Neural cell (in vitro differentiated cells): ENCODE results near the gene ORC1. TPM values are rescaled to one million over a fixed set of nuclear protein-coding genes. Genes with fewer than 3 reads are reported as not detected.

Experiments used
- H2AFZ ChIP-seq: fragments of 200-600, 300-800 bp; sonication (generic), shearing (Covaris generic); 2 replicates; pipeline ENCODE4 v1.6.0; 2014; ENCODE audit warnings: low read depth, mild to moderate bottlenecking, antibody characterized with exemption, low read length, moderate library complexity
- H3F3A ChIP-seq: fragments of 200-600 bp; shearing (Covaris generic); 2 replicates; pipeline ENCODE4 v1.6.1; 2016; ENCODE audit warnings: mild to moderate bottlenecking, moderate library complexity, mixed read lengths, antibody characterized with exemption, low read length; ENCODE audit not compliant: insufficient read depth, poor library complexity, severe bottlenecking
- H3K27ac ChIP-seq: fragments of 200-600, 300-800 bp; sonication (generic), shearing (Covaris generic); 2 replicates; pipeline ENCODE4 v1.5.1; 2014; ENCODE audit warnings: mild to moderate bottlenecking, low read length, moderate library complexity
- H3K27me3 ChIP-seq: fragments of 300-800, 200-600 bp; sonication (generic), shearing (Covaris generic); 2 replicates; pipeline ENCODE4 v1.6.0; 2014; ENCODE audit warnings: mild to moderate bottlenecking, low read depth, low read length, moderate library complexity; ENCODE audit not compliant: insufficient read depth
- H3K36me3 ChIP-seq: fragments of 300-800, 200-600 bp; sonication (generic), shearing (Covaris generic); 2 replicates; pipeline ENCODE4 v1.5.1; 2014; ENCODE audit warnings: mild to moderate bottlenecking, antibody characterized with exemption, low read length, moderate library complexity; ENCODE audit not compliant: insufficient read depth
- H3K4me2 ChIP-seq: fragments of 300-800, 200-600 bp; sonication (generic), shearing (Covaris generic); 2 replicates; pipeline ENCODE4 v1.6.0; 2014; ENCODE audit warnings: mild to moderate bottlenecking, low read length
- H3K4me3 ChIP-seq: fragments of 300-800, 200-600 bp; sonication (generic), shearing (Covaris generic); 2 replicates; pipeline ENCODE4 v1.5.1; 2014; ENCODE audit warnings: mild to moderate bottlenecking, low read length, moderate library complexity
- H3K79me2 ChIP-seq: fragments of 200-600 bp; shearing (Covaris generic); replicated peaks from 2 replicates; pipeline ENCODE4 v1.6.0; 2014; ENCODE audit warnings: mild to moderate bottlenecking, low read length, moderate library complexity; ENCODE audit not compliant: insufficient read depth
- H3K9ac ChIP-seq: fragments of 300-800, 200-600 bp; sonication (generic), shearing (Covaris generic); 2 replicates; pipeline ENCODE4 v1.6.1; 2016; ENCODE audit warnings: mild to moderate bottlenecking, low read length, mixed read lengths
- H3K9me2 ChIP-seq: fragments of 200-600 bp; shearing (Covaris generic); 2 replicates; pipeline ENCODE4 v1.6.1; 2016; ENCODE audit warnings: mild to moderate bottlenecking, low read length, mixed read lengths; ENCODE audit not compliant: insufficient read depth
- H3K9me3 ChIP-seq: fragments of 200-600, 300-800 bp; sonication (generic), shearing (Covaris generic); 2 replicates; pipeline ENCODE4 v1.6.1; 2016; ENCODE audit warnings: mild to moderate bottlenecking, mixed run types, low read length, moderate library complexity, mixed read lengths
- H4K20me1 ChIP-seq: fragments of 200-600 bp; shearing (Covaris generic); 2 replicates; pipeline ENCODE4 v1.6.1; 2016; ENCODE audit warnings: mild to moderate bottlenecking, mixed run types; ENCODE audit not compliant: insufficient read depth
- EP300 ChIP-seq: fragments of 450-650 bp; conservative IDR thresholded peaks from 2 replicates; pipeline ENCODE4 v1.6.1; 2014; ENCODE audit warnings: antibody characterized with exemption, mild to moderate bottlenecking, moderate library complexity; ENCODE audit not compliant: poor library complexity, severe bottlenecking
- EZH2 ChIP-seq: fragments of 200-600, 300-800 bp; shearing (Covaris generic), sonication (generic); IDR thresholded peaks from 2 replicates; pipeline ENCODE4 v1.6.1; 2014; ENCODE audit warnings: antibody characterized with exemption, low read length, borderline replicate concordance, mild to moderate bottlenecking; ENCODE audit not compliant: insufficient read depth, poor library complexity, severe bottlenecking
- POLR2AphosphoS5 ChIP-seq: IDR thresholded peaks from 2 replicates; pipeline ENCODE4 v1.6.1; 2012
- RAD21 ChIP-seq: fragments of 450-650 bp; conservative IDR thresholded peaks from 2 replicates; pipeline ENCODE4 v1.6.1; 2014; ENCODE audit warnings: antibody characterized with exemption, mild to moderate bottlenecking, moderate library complexity
- TAF1 ChIP-seq: IDR thresholded peaks from 2 replicates; pipeline ENCODE4 v1.6.1; 2012; ENCODE audit warnings: low read depth
- polyA plus RNA-seq: library from polyadenylated mRNA; depleted of rRNA; stranded (reverse); fragments of >200 nt; gene quantifications from 2 replicates; pipeline ENCODE4 v1.2.3, GENCODE V29; 2014
- TF ChIP-seq, protein P1 (sequence below): IDR thresholded peaks from 2 replicates; pipeline ENCODE4 v1.6.1; 2012; ENCODE audit warnings: borderline replicate concordance

ORC1 gene
- polyA plus RNA-seq, 1 donor from 2014 or later, result 0.64 TPM

- H3K9me2 ChIP-seq, result no peaks in the 10 kb centered on the region
- no peaks in the 10 kb centered on the region for H3K79me2 ChIP-seq
- no peaks in the 10 kb centered on the region for H4K20me1 ChIP-seq
- peaks cover 9% of the 10 kb centered on the region for H3K36me3 ChIP-seq
- H3K9me3 ChIP-seq, result no peaks in the 10 kb centered on the region
- TF ChIP-seq POLR2AphosphoS5 (no peak), RAD21 (no peak), EP300 (no peak)
- no peak overlapping the region for H3K9ac ChIP-seq
- H3K27me3 ChIP-seq, result no peaks in the 10 kb centered on the region
- H3K4me2 ChIP-seq, result no peak overlapping the region
- H3K4me3 ChIP-seq, result no peak overlapping the region
- no peak overlapping the region for H2AFZ ChIP-seq
- H3F3A ChIP-seq, result no peaks in the 10 kb centered on the region
- H3K27ac ChIP-seq, result no peak overlapping the region
Measured at GRCh38 chr1:52413410-52413989, 9.3 kb upstream of the ORC1 start.

DNA sequence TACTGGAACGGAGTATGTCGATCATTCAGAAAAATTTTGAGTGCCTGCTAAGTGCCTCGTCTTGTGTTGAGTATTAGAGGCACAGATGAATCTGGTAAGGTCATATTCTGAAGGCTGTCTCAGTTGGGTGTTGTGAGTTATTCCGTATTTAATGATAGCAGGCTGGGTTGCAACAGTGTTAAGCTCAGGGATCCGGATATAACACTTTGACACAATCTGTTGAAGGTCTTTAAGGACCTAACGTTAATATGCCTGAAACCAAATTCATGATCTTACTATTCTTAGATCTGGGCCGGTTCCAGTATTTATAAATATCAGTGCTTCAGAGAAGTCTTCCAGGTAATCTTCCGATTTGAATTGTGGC is 734 bp upstream of the ORC1 start:
- Histone ChIP-seq H3F3A (no peaks in the 10 kb centered on the region), H3K27ac (peak overlapping the region; percentile 82), H3K9me2 (no peaks in the 10 kb centered on the region), H3K79me2 (peaks cover 32% of the 10 kb centered on the region), H3K4me3 (peak overlapping the region; percentile 73), H3K27me3 (no peaks in the 10 kb centered on the region), H2AFZ (peak overlapping the region; percentile 58), H3K4me2 (peak overlapping the region; percentile 77), H3K9me3 (no peaks in the 10 kb centered on the region), H4K20me1 (no peaks in the 10 kb centered on the region), H3K36me3 (no peaks in the 10 kb centered on the region), H3K9ac (peak overlapping the region; percentile 76)
- TF ChIP-seq TAF1 (peak; percentile 8), EZH2 (no peak), POLR2AphosphoS5 (no peak), RAD21 (peak; percentile 18)
- TF ChIP-seq, protein P1, sequence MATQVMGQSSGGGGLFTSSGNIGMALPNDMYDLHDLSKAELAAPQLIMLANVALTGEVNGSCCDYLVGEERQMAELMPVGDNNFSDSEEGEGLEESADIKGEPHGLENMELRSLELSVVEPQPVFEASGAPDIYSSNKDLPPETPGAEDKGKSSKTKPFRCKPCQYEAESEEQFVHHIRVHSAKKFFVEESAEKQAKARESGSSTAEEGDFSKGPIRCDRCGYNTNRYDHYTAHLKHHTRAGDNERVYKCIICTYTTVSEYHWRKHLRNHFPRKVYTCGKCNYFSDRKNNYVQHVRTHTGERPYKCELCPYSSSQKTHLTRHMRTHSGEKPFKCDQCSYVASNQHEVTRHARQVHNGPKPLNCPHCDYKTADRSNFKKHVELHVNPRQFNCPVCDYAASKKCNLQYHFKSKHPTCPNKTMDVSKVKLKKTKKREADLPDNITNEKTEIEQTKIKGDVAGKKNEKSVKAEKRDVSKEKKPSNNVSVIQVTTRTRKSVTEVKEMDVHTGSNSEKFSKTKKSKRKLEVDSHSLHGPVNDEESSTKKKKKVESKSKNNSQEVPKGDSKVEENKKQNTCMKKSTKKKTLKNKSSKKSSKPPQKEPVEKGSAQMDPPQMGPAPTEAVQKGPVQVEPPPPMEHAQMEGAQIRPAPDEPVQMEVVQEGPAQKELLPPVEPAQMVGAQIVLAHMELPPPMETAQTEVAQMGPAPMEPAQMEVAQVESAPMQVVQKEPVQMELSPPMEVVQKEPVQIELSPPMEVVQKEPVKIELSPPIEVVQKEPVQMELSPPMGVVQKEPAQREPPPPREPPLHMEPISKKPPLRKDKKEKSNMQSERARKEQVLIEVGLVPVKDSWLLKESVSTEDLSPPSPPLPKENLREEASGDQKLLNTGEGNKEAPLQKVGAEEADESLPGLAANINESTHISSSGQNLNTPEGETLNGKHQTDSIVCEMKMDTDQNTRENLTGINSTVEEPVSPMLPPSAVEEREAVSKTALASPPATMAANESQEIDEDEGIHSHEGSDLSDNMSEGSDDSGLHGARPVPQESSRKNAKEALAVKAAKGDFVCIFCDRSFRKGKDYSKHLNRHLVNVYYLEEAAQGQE, result no peak

- H3K79me2 ChIP-seq, result peaks cover 32% of the 10 kb centered on the region
- H3K36me3 ChIP-seq, result no peaks in the 10 kb centered on the region
- H3K9me3 ChIP-seq, result no peaks in the 10 kb centered on the region
- H3K4me2 ChIP-seq, result peak overlapping the region; percentile 42
- H3K4me3 ChIP-seq, result peak overlapping the region; percentile 73
- peak overlapping the region; percentile 58 for H2AFZ ChIP-seq
- H3K9me2 ChIP-seq, result no peaks in the 10 kb centered on the region
- no peaks in the 10 kb centered on the region for H3F3A ChIP-seq
- peak overlapping the region; percentile 19 for H3K9ac ChIP-seq
- H3K27ac ChIP-seq, result no peak overlapping the region
- no peaks in the 10 kb centered on the region for H3K27me3 ChIP-seq
- H4K20me1 ChIP-seq, result no peaks in the 10 kb centered on the region
- no peak for TF ChIP-seq POLR2AphosphoS5
Measured at GRCh38 chr1:52403566-52404115, 582 bp downstream of the ORC1 start.
